Activated naive CD4-positive, alpha-beta T cell treated with anti-CD3 and anti-CD28 coated beads for 36 hours (primary cell): Measurements from ENCODE around the gene ZNF80. TPM values are rescaled to one million over a fixed set of nuclear protein-coding genes. Genes with fewer than 3 reads are reported as not detected.

Experiments
- CTCF ChIA-PET: fragments of 350-600 bp; sonication (Branson Sonifier 250); formaldehyde crosslinking; loops from one replicate; lab custom pipeline; 2021; ENCODE audit warnings: antibody characterized with exemption; lab: Charles Lee
- DNase-seq: peaks from one replicate; pipeline ENCODE4 v3.0.0-alpha.2; 2020
- H3K27ac Mint-ChIP-seq: one replicate; pipeline ENCODE4 v1.8.0; 2021; ENCODE audit warnings: mild to moderate bottlenecking, mixed read lengths
- H3K27me3 Mint-ChIP-seq: one replicate; pipeline ENCODE4 v1.8.0; 2021; ENCODE audit warnings: low read depth, mixed read lengths
- H3K36me3 Mint-ChIP-seq: one replicate; pipeline ENCODE4 v1.8.0; 2021; ENCODE audit warnings: low read depth, mixed read lengths
- H3K4me1 Mint-ChIP-seq: one replicate; pipeline ENCODE4 v1.8.0; 2021; ENCODE audit warnings: low read depth, mixed read lengths
- H3K4me3 Mint-ChIP-seq: one replicate; pipeline ENCODE4 v1.8.0; 2021; ENCODE audit warnings: mild to moderate bottlenecking, moderate library complexity, mixed read lengths
- H3K9me3 Mint-ChIP-seq: one replicate; pipeline ENCODE4 v1.8.0; 2021; ENCODE audit warnings: mixed read lengths
- intact Hi-C: fragments of 100-400 bp; cut with micrococcal nuclease; formaldehyde crosslinking; loops from one replicate; pipeline ENCODE4 v1.15.1; 2023
- total RNA-seq, 2 experiments: library from RNA; stranded (reverse); gene quantifications; one replicate each; pipeline ENCODE4 v1.2.3, GENCODE V29; 2021

Gene ZNF80
- total RNA-seq, 2 experiments from 2014 or later, result 0.44 to 0.67 TPM

GRCh38 chr3:114192136-114192535, 45.2 kb downstream of the ZNF80 start:
- no peak overlapping the region for H3K27ac Mint-ChIP-seq
- peaks cover 6% of the 10 kb centered on the region for H3K4me1 Mint-ChIP-seq
- H3K36me3 Mint-ChIP-seq, result no peaks in the 10 kb centered on the region
- intact Hi-C loops, result no loop called here
- CTCF ChIA-PET, result interaction anchor here (0.7 kb wide), 1 partner anchor 656 kb away, joined by 3 read pairs; no protein-coding TSS in a partner anchor
- DNase-seq, result no peak
- H3K4me3 Mint-ChIP-seq, result no peak overlapping the region
- H3K27me3 Mint-ChIP-seq, result no peaks in the 10 kb centered on the region
- H3K9me3 Mint-ChIP-seq, result no peaks in the 10 kb centered on the region

- Mint-ChIP-seq H3K36me3 (peaks cover 3% of the 10 kb centered on the region), H3K27me3 (no peaks in the 10 kb centered on the region), H3K27ac (no peak overlapping the region), H3K9me3 (peaks cover 9% of the 10 kb centered on the region), H3K4me1 (no peaks in the 10 kb centered on the region), H3K4me3 (no peak overlapping the region)
- CTCF ChIA-PET, result no interaction called here
- no peak for DNase-seq
- intact Hi-C loops, result no loop called here
Measured at GRCh38 chr3:114186501-114186900, 50.9 kb downstream of the ZNF80 start.

Other genes with a start within 250 kb of the ZNF80 start
- gene CCDC191, start 181.1 kb downstream of the ZNF80 start, total RNA-seq, result 1 to 10 TPM; 1.8 to 2.0 TPM
- gene QTRT2, start 180.8 kb downstream of the ZNF80 start, total RNA-seq, result 10 to 100 TPM; 23.0 to 27.8 TPM
- gene DRD3, start 58.5 kb downstream of the ZNF80 start, total RNA-seq, result not detected
- 1 to 10 TPM; 7.3 to 8.8 TPM for gene TIGIT, start 56.5 kb upstream of the ZNF80 start, total RNA-seq